Bronchial epithelial cell (primary cell): ENCODE measurements around the gene A3GALT2. TPM values are rescaled to one million over a fixed set of nuclear protein-coding genes. Genes with fewer than 3 reads are reported as not detected.
"Not testable (repeated sequence)": the region's sequence is repeated elsewhere in the genome, so short reads cannot be mapped to it uniquely, and the experiment has no call there.

Experiments used
- DNase-seq: peaks from one replicate; pipeline ENCODE4 v3.0.0-alpha.2; 2010; ENCODE audit warnings: low read depth
- FAIRE-seq: peaks from 2 replicates; lab custom pipeline; 2011; peaks lifted over from hg19 to GRCh38; lab: Jason Lieb, UNC
- H3K27me3 ChIP-seq: 2 replicates; pipeline ENCODE4 v1.5.1; 2011; ENCODE audit warnings: low read length; ENCODE audit not compliant: control insufficient read depth, insufficient read depth
- H3K36me3 ChIP-seq: 2 replicates; pipeline ENCODE4 v1.5.1; 2011; ENCODE audit warnings: low read length; ENCODE audit not compliant: control insufficient read depth, insufficient read depth
- H3K4me3 ChIP-seq: 2 replicates; pipeline ENCODE4 v1.5.1; 2011; ENCODE audit warnings: mild to moderate bottlenecking, low read depth, low read length, control low read depth
- total RNA-seq: library from RNA; depleted of rRNA; stranded (reverse); fragments of >200 nt; gene quantifications from 2 replicates; pipeline ENCODE4 v1.2.1, GENCODE V29; 2014
- TF ChIP-seq, protein P1 (sequence below): IDR thresholded peaks from 2 replicates; pipeline ENCODE4 v1.5.1; 2011; ENCODE audit warnings: mild to moderate bottlenecking, moderate library complexity, low read length, control low read depth, inconsistent platforms; ENCODE audit not compliant: insufficient read depth, severe bottlenecking

The A3GALT2 gene
- total RNA-seq, 1 donor from 2014 or later: not detected

DNA sequence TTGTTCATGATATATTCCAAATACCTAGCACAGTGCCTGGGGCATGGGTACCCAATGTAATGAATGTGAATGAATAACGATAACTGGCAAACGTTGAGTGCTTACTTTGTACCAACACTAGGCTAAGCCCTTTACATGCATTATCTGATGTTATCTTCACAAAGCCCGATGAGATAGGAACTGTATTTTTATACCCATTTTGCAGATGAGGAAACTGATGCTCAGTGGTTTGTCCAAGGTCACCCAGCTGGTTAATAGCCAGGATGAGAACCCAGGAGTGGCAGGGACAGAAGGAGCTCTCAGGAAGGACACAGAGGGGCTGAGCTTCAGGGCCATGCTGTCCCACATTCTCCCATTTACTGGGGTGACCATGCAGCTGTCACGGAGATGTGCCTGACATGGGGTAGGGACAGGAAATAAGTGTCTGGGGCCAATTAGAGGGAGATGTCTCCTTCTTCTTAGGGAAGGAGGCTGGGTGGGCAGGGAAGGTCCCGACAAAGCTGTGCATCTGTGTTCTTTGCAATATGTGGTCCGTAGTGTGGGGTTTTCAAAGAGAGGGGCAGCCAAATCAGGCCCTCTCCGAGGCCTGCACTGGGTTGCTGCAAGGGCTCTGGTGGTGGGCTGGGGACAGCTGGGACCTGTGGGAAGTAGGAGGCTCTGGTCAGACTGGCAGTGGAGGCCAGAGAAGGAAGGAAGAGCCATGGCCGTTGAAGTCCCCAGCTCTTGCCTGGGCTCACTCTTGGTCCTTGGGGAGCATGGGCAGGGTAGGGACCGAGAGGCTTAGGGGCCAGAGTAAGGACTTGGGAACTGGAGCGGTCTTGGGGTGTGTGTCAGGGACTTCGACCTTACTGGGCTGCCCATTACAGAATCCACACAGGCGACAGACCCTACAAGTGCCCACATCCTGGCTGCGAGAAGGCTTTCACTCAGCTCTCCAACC lies 26.6 kb downstream of the A3GALT2 start:
- Histone ChIP-seq H3K36me3 (peaks cover 2% of the 10 kb centered on the region), H3K27me3 (no peaks in the 10 kb centered on the region), H3K4me3 (no peak overlapping the region)
- FAIRE-seq (peak; percentile 36), DNase-seq (no peak)
- TF ChIP-seq, protein P1, sequence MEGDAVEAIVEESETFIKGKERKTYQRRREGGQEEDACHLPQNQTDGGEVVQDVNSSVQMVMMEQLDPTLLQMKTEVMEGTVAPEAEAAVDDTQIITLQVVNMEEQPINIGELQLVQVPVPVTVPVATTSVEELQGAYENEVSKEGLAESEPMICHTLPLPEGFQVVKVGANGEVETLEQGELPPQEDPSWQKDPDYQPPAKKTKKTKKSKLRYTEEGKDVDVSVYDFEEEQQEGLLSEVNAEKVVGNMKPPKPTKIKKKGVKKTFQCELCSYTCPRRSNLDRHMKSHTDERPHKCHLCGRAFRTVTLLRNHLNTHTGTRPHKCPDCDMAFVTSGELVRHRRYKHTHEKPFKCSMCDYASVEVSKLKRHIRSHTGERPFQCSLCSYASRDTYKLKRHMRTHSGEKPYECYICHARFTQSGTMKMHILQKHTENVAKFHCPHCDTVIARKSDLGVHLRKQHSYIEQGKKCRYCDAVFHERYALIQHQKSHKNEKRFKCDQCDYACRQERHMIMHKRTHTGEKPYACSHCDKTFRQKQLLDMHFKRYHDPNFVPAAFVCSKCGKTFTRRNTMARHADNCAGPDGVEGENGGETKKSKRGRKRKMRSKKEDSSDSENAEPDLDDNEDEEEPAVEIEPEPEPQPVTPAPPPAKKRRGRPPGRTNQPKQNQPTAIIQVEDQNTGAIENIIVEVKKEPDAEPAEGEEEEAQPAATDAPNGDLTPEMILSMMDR: no peak

DNA sequence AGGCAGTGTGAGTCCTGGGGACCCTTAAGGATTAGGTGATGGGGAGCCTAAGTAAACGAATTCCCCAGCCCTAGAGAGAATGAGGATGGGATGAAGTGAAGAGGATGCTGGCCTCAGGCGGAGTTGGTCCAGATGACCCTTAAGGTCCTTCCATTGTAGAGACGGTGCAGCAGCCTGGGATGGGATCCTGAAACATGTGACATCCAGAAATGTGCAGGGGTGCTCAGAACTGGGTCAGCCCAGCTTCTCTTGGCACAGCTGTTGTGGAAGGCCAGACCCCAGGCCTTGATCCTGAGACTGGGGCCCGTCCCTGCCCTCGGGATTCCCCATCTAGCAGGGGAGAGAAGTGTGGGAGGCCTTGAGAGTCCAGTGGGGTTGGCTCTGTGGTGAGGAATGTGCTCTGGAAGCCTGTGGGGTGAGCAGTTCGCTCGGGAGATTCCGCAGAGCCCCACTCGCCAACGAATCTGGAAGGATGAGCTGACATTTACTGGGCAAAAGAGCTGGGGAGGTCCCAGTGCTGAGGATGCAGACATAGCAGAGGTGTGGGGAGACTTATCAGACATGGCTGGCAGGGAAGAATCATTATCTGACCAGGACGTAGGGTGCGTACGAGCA lies 28.1 kb downstream of the A3GALT2 start:
- Histone ChIP-seq H3K36me3 (peaks cover 2% of the 10 kb centered on the region), H3K4me3 (no peak overlapping the region), H3K27me3 (no peaks in the 10 kb centered on the region)
- FAIRE-seq (no peak), DNase-seq (no peak)
- TF ChIP-seq, protein P1: no peak

- not testable (repeated sequence) for H3K36me3 ChIP-seq, H3K27me3 ChIP-seq, DNase-seq, FAIRE-seq, H3K4me3 ChIP-seq
Measured at GRCh38 chr1:33290615-33291014, 30.3 kb downstream of the A3GALT2 start.

GRCh38 chr1:33289858-33290154 lies 31.1 kb downstream of the A3GALT2 start:
- DNase-seq (no peak), FAIRE-seq (no peak)
- Histone ChIP-seq H3K27me3 (no peaks in the 10 kb centered on the region), H3K36me3 (peaks cover under 1% of the 10 kb centered on the region), H3K4me3 (no peak overlapping the region)
- TF ChIP-seq, protein P1: no peak

GRCh38 chr1:33288976-33289857 lies 31.7 kb downstream of the A3GALT2 start:
- FAIRE-seq: peak; percentile 75
- DNase-seq: no peak
- peaks cover 1% of the 10 kb centered on the region for H3K36me3 ChIP-seq
- no peak overlapping the region for H3K4me3 ChIP-seq
- TF ChIP-seq, protein P1: no peak
- H3K27me3 ChIP-seq: no peaks in the 10 kb centered on the region
